IPS-18a (cell line): ENCODE data around the gene ABCG1.

Experiments
- H3K27ac ChIP-seq: one replicate; pipeline ENCODE4 v1.5.1; 2013; ENCODE audit warnings: low read length
- H3K27me3 ChIP-seq: one replicate; pipeline ENCODE4 v1.6.1; 2013; ENCODE audit warnings: mild to moderate bottlenecking, low read length; ENCODE audit not compliant: control insufficient read depth, insufficient read depth
- H3K36me3 ChIP-seq: one replicate; pipeline ENCODE4 v1.6.1; 2013; ENCODE audit warnings: low read depth, low read length; ENCODE audit not compliant: control insufficient read depth
- H3K4me1 ChIP-seq: one replicate; pipeline ENCODE4 v1.6.1; 2013; ENCODE audit warnings: low read depth, low read length; ENCODE audit not compliant: control insufficient read depth
- H3K4me3 ChIP-seq: one replicate; pipeline ENCODE4 v1.5.1; 2013; ENCODE audit warnings: low read length
- H3K9ac ChIP-seq: one replicate; pipeline ENCODE4 v1.6.1; 2013; ENCODE audit warnings: mild to moderate bottlenecking, low read length, moderate library complexity
- H3K9me3 ChIP-seq: one replicate; pipeline ENCODE4 v1.6.1; 2013; ENCODE audit warnings: low read depth, low read length; ENCODE audit not compliant: control insufficient read depth

The ABCG1 gene

GRCh38 chr21:42311160-42311559 lies 92.2 kb downstream of the ABCG1 start:
- no peak overlapping the region for H3K27ac ChIP-seq
- no peaks in the 10 kb centered on the region for H3K36me3 ChIP-seq
- peaks cover 14% of the 10 kb centered on the region for H3K4me1 ChIP-seq
- H3K27me3 ChIP-seq = peaks cover 6% of the 10 kb centered on the region
- no peak overlapping the region for H3K9ac ChIP-seq
- H3K4me3 ChIP-seq = no peak overlapping the region
- no peaks in the 10 kb centered on the region for H3K9me3 ChIP-seq

GRCh38 chr21:42311816-42312625 lies 93.1 kb downstream of the ABCG1 start:
- Histone ChIP-seq H3K27ac (no peak overlapping the region), H3K36me3 (no peaks in the 10 kb centered on the region), H3K9me3 (no peaks in the 10 kb centered on the region), H3K9ac (no peak overlapping the region), H3K27me3 (peaks cover 6% of the 10 kb centered on the region), H3K4me1 (peaks cover 21% of the 10 kb centered on the region), H3K4me3 (no peak overlapping the region)

DNA sequence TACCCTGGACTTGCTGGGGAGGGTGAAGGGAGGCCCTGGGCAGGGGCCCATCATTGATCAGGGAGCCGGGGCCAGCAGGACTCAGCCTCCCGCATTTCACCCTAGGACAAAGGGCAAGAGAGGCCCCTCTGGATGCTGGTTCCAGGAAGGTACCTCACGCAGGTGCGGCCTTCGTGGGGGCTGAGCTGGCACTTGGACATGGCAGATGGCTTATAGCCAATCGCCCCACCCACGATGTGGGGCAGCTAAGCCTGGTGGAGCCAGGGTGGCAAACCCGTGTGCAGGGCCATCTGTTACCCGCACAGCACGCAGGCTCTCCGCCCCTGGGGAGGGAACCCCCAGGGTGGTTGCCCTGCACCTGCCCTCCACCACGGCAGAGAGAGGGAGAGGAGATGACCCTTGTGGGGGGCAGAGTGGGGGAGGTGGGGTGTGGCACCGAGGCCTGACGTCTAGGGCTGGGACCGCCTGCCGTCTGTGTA lies 93.7 kb downstream of the ABCG1 start:
- no peak overlapping the region for H3K27ac ChIP-seq
- H3K4me1 ChIP-seq = peaks cover 28% of the 10 kb centered on the region
- no peaks in the 10 kb centered on the region for H3K9me3 ChIP-seq
- H3K9ac ChIP-seq = no peak overlapping the region
- H3K4me3 ChIP-seq = no peak overlapping the region
- H3K27me3 ChIP-seq = peaks cover 6% of the 10 kb centered on the region
- no peaks in the 10 kb centered on the region for H3K36me3 ChIP-seq

GRCh38 chr21:42313501-42313969 lies 94.6 kb downstream of the ABCG1 start:
- peaks cover 30% of the 10 kb centered on the region for H3K4me1 ChIP-seq
- no peaks in the 10 kb centered on the region for H3K9me3 ChIP-seq
- no peak overlapping the region for H3K4me3 ChIP-seq
- no peaks in the 10 kb centered on the region for H3K36me3 ChIP-seq
- H3K9ac ChIP-seq = no peak overlapping the region
- peaks cover 6% of the 10 kb centered on the region for H3K27me3 ChIP-seq
- H3K27ac ChIP-seq = no peak overlapping the region

GRCh38 chr21:42314616-42315295 lies 95.8 kb downstream of the ABCG1 start:
- no peaks in the 10 kb centered on the region for H3K36me3 ChIP-seq
- no peak overlapping the region for H3K4me3 ChIP-seq
- no peak overlapping the region for H3K27ac ChIP-seq
- H3K9me3 ChIP-seq = no peaks in the 10 kb centered on the region
- peaks cover 6% of the 10 kb centered on the region for H3K27me3 ChIP-seq
- peaks cover 30% of the 10 kb centered on the region for H3K4me1 ChIP-seq
- no peak overlapping the region for H3K9ac ChIP-seq

DNA sequence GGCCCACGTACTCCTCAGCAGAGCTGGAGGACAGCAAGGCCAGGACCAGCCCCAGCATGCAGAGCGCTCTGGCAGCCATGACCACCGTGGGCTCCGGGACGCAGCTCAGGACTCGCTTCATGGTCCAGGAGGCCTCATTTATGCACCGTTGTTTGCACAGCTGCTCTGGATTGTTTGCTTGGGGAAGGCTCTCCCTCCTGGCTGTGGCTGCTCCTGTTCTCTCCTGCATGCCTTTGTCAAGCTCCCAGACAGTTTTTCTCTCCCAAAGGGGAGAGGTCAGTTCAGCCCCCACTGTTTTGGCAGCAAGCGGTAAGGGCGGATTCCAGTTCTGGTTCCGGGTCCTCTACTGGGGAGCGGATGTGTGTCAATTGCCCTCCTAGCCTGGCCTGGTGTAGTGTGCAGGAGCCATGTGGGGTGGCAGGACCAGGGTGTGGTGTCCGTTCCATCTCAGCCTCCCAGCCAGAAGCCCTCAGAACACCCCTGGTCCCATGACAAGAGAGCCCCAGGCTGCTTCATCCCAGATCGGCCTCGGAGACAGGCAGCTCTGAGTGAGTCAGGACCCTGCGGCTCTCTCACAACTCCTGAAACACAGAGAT lies 96.5 kb downstream of the ABCG1 start, which contains the start of gene TFF3:
TFF3 (minus strand) TSS at position 114 of the 596 bp plus-strand sequence; CDS start at position 79, 35 bp downstream.
- H3K27ac ChIP-seq = no peak within 1 kb of the TSS
- no peak within 1 kb of the TSS for H3K4me3 ChIP-seq
- H3K4me1 ChIP-seq = peaks cover 30% of the 10 kb centered on the region
- no peaks in the 10 kb centered on the region for H3K36me3 ChIP-seq
- no peak within 1 kb of the TSS for H3K9ac ChIP-seq
- H3K9me3 ChIP-seq = no peaks in the 10 kb centered on the region
- peaks cover 2% of the 10 kb centered on the region for H3K27me3 ChIP-seq

- Histone ChIP-seq H3K9me3 (no peaks in the 10 kb centered on the region), H3K4me1 (peaks cover 30% of the 10 kb centered on the region), H3K27ac (no peak overlapping the region), H3K9ac (no peak overlapping the region), H3K4me3 (no peak overlapping the region), H3K36me3 (no peaks in the 10 kb centered on the region), H3K27me3 (no peaks in the 10 kb centered on the region)
Observed at GRCh38 chr21:42316891-42317290, 98.0 kb downstream of the ABCG1 start.

GRCh38 chr21:42317341-42317741 lies 98.4 kb downstream of the ABCG1 start:
- Histone ChIP-seq H3K4me3 (no peak overlapping the region), H3K27ac (no peak overlapping the region), H3K27me3 (no peaks in the 10 kb centered on the region), H3K36me3 (no peaks in the 10 kb centered on the region), H3K9ac (no peak overlapping the region), H3K9me3 (no peaks in the 10 kb centered on the region), H3K4me1 (peaks cover 30% of the 10 kb centered on the region)

DNA sequence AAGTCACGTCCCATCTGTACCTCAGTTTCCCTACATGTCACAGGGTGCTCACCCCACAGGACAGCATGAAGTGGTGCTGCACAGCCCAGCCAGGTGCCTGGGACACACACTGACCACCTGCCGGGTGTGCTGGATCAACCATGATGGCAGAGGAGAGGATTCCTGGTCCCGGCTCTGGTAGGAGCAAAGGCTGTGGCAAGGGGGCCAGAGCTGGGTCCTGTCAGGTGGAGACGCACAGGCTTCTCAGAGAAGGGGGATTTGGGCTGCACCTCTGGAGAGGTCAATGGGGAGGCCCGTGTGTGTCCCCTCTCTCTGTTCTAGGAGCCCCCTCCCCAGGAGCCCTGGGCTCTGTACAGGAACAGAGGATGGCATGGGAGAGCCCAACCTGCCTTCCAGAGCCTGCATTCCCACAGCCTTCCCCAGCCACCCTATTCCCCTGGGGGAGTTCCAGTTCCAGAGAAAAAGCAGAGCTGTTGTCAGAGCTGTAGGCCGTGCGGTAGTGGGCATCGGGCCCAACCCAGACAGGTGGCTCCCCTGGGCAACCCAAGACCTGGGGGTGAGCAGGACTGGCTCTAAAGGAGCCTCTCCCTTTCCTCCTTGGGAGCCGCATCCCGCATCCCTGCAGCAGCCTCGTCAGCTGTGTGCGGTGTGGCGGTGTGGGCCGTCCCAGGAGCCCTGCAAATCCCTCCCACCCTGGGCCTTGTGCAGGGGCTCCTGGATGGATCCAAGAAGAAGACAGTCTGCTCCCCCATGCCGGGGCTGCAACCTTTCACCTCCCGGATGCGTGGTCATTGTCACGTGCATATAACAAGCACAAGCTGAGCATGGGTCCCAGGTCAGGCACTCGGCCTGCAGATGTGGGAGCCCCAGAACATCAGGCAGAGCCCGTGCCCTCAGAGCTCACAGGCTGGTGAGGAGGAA lies 99.1 kb downstream of the ABCG1 start:
- Histone ChIP-seq H3K27ac (no peak overlapping the region), H3K4me1 (peaks cover 26% of the 10 kb centered on the region), H3K9ac (no peak overlapping the region), H3K4me3 (no peak overlapping the region), H3K27me3 (no peaks in the 10 kb centered on the region), H3K36me3 (no peaks in the 10 kb centered on the region), H3K9me3 (no peaks in the 10 kb centered on the region)

- H3K27ac ChIP-seq = no peak overlapping the region
- no peaks in the 10 kb centered on the region for H3K36me3 ChIP-seq
- H3K4me3 ChIP-seq = no peak overlapping the region
- no peaks in the 10 kb centered on the region for H3K27me3 ChIP-seq
- peaks cover 17% of the 10 kb centered on the region for H3K4me1 ChIP-seq
- H3K9me3 ChIP-seq = no peaks in the 10 kb centered on the region
- no peak overlapping the region for H3K9ac ChIP-seq
Observed at GRCh38 chr21:42319376-42319775, 100.4 kb downstream of the ABCG1 start.
